Activated CD8-positive, alpha-beta T cell treated with anti-CD3 and anti-CD28 coated beads for 36 hours (primary cell): ENCODE results near the gene EYS. TPM values are rescaled to one million over a fixed set of nuclear protein-coding genes. Genes with fewer than 3 reads are reported as not detected.
"Not testable (repeated sequence)": the region's sequence is repeated elsewhere in the genome, so short reads cannot be mapped to it uniquely, and the experiment has no call there.

Experiments used
- ATAC-seq: fragments of 200-7000 bp; cut with Tn5 transposase; one replicate; pipeline ENCODE4 v1.10.0; 2021; ENCODE audit warnings: mild to moderate bottlenecking, moderate library complexity
- CTCF ChIA-PET: fragments of 350-600 bp; sonication (Branson Sonifier 250); formaldehyde crosslinking; loops from one replicate; lab custom pipeline; 2021; ENCODE audit warnings: antibody characterized with exemption; lab: Charles Lee
- POLR2A ChIA-PET: fragments of 350-600 bp; sonication (Branson Sonifier 250); formaldehyde crosslinking; loops from one replicate; lab custom pipeline; 2021; ENCODE audit warnings: antibody characterized with exemption; lab: Charles Lee
- DNase-seq: peaks from one replicate; pipeline ENCODE4 v3.0.0-alpha.2; 2020
- H3K27ac Mint-ChIP-seq: one replicate; pipeline ENCODE4 v1.8.0; 2021; ENCODE audit warnings: mild to moderate bottlenecking, mixed read lengths
- H3K27me3 Mint-ChIP-seq: one replicate; pipeline ENCODE4 v1.8.0; 2021; ENCODE audit warnings: mixed read lengths
- H3K36me3 Mint-ChIP-seq: one replicate; pipeline ENCODE4 v1.8.0; 2021; ENCODE audit warnings: low read depth, mixed read lengths
- H3K4me1 Mint-ChIP-seq: one replicate; pipeline ENCODE4 v1.8.0; 2021; ENCODE audit warnings: low read depth, mixed read lengths
- H3K4me3 Mint-ChIP-seq: one replicate; pipeline ENCODE4 v1.8.0; 2021; ENCODE audit warnings: mild to moderate bottlenecking, moderate library complexity, mixed read lengths
- H3K9me3 Mint-ChIP-seq: one replicate; pipeline ENCODE4 v1.8.0; 2021; ENCODE audit warnings: mixed read lengths
- intact Hi-C: fragments of 100-400 bp; cut with micrococcal nuclease; formaldehyde crosslinking; loops from one replicate; pipeline ENCODE4 v1.10.0; 2022
- total RNA-seq, 2 experiments: library from RNA; stranded (reverse); gene quantifications; one replicate each; pipeline ENCODE4 v1.2.3, GENCODE V29; 2021
- TF ChIP-seq, protein P1 (sequence below): fragments of 200-600 bp; IDR thresholded peaks from one replicate; pipeline ENCODE4 v1.8.0; 2022; ENCODE audit warnings: antibody characterized with exemption, mild to moderate bottlenecking

The EYS gene
- total RNA-seq, 2 experiments from 2014 or later: not detected

DNA sequence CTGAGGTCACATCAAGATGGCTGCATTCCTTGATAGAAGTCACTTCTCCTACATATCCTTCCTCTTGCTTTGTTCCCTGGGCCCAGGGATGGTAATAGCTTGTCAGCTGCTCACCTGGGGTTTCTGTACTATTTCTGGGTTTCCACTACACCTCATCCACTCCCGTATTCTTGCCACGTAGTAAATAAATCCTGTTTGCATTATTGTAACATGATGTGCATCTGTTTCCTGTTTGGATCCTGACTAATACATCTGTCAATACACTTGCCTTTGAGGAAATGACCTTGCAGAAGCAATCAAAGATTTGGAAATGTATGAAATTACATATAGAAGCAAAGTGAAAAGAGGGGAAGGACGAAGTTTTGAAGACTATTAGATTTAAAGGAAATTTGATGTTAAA lies 1452.5 kb downstream of the EYS start:
- TF ChIP-seq, protein P1, sequence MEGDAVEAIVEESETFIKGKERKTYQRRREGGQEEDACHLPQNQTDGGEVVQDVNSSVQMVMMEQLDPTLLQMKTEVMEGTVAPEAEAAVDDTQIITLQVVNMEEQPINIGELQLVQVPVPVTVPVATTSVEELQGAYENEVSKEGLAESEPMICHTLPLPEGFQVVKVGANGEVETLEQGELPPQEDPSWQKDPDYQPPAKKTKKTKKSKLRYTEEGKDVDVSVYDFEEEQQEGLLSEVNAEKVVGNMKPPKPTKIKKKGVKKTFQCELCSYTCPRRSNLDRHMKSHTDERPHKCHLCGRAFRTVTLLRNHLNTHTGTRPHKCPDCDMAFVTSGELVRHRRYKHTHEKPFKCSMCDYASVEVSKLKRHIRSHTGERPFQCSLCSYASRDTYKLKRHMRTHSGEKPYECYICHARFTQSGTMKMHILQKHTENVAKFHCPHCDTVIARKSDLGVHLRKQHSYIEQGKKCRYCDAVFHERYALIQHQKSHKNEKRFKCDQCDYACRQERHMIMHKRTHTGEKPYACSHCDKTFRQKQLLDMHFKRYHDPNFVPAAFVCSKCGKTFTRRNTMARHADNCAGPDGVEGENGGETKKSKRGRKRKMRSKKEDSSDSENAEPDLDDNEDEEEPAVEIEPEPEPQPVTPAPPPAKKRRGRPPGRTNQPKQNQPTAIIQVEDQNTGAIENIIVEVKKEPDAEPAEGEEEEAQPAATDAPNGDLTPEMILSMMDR: no peak
- ChIA-PET POLR2A (no interaction called here), CTCF (no interaction called here)
- DNase-seq (no peak), ATAC-seq (no peak)
- Mint-ChIP-seq H3K4me3 (no peak overlapping the region), H3K4me1 (no peaks in the 10 kb centered on the region), H3K36me3 (no peaks in the 10 kb centered on the region), H3K9me3 (no peaks in the 10 kb centered on the region), H3K27me3 (no peaks in the 10 kb centered on the region), H3K27ac (no peak overlapping the region)
- intact Hi-C loops: no loop called here

DNA sequence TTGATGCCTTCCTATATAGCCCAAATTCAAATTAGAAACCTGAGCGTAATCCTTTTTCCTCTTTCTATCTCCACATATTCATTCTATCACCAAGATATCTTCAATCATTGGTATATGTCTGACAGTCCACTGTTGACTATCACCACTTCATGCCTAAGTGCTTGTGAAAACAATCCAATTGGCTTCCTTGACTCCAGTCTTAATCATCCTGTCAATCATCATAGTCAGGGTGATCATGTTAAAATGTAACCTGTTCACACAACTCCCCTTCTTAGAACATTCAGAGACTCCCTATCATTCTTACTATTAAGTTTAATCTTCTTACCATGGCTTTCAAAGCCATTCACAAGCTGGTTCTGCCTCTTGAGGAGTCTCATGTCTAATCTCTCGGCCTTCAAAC lies 1454.8 kb downstream of the EYS start:
- ATAC-seq: no peak
- intact Hi-C loops: no loop called here
- Mint-ChIP-seq H3K4me1 (no peaks in the 10 kb centered on the region), H3K9me3 (no peaks in the 10 kb centered on the region), H3K27me3 (no peaks in the 10 kb centered on the region), H3K27ac (no peak overlapping the region), H3K4me3 (no peak overlapping the region), H3K36me3 (no peaks in the 10 kb centered on the region)
- CTCF ChIA-PET: no interaction called here
- TF ChIP-seq, protein P1: no peak
- DNase-seq: no peak
- POLR2A ChIA-PET: no interaction called here

DNA sequence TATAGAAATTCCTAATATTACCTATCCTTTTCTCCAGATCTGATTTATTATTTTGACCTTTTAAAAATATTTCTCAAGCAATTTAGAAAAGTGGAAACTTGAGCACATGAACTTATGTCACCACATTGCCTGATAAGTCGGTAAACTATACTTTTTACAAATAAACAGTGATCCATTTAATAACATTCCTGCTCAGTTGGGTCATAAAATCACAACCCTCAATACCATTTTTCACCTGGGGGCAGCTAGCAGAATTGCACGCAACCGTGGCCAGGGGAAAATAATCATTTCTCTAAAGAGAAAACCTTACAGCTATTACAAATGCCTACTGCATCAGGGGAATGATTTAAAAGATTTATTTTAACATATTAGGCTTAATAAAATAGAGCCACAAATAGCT lies 1456.9 kb downstream of the EYS start:
- DNase-seq: no peak
- Mint-ChIP-seq H3K4me1 (no peaks in the 10 kb centered on the region), H3K9me3 (no peaks in the 10 kb centered on the region), H3K36me3 (no peaks in the 10 kb centered on the region), H3K4me3 (no peak overlapping the region), H3K27ac (no peak overlapping the region), H3K27me3 (no peaks in the 10 kb centered on the region)
- ChIA-PET POLR2A (no interaction called here), CTCF (no interaction called here)
- ATAC-seq: no peak
- TF ChIP-seq, protein P1: no peak
- intact Hi-C loops: no loop called here

DNA sequence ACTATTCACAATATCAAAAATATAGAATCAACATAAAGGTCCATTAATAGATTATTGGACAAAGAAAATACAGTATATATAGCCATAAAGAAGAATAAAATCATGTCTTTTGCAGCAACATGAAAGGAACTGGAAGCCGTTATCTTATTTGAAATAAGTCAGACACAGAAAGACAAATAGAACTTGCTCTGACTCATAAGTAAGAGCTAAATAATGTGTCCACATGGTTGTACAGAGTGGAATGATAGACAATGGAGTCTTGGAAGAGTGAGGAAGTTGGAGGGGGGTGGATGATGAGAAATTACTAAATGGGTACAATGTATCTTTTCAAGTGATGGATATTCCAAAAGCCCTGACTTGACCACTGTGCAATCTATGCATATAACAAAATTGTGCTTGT lies 1457.9 kb downstream of the EYS start:
- no peaks in the 10 kb centered on the region for H3K4me1 Mint-ChIP-seq
- DNase-seq (no peak), ATAC-seq (no peak)
- H3K27me3 Mint-ChIP-seq: no peaks in the 10 kb centered on the region
- ChIA-PET POLR2A (no interaction called here), CTCF (no interaction called here)
- H3K4me3 Mint-ChIP-seq: no peak overlapping the region
- intact Hi-C loops: no loop called here
- H3K27ac Mint-ChIP-seq: no peak overlapping the region
- no peaks in the 10 kb centered on the region for H3K9me3 Mint-ChIP-seq
- TF ChIP-seq, protein P1: no peak
- H3K36me3 Mint-ChIP-seq: no peaks in the 10 kb centered on the region

DNA sequence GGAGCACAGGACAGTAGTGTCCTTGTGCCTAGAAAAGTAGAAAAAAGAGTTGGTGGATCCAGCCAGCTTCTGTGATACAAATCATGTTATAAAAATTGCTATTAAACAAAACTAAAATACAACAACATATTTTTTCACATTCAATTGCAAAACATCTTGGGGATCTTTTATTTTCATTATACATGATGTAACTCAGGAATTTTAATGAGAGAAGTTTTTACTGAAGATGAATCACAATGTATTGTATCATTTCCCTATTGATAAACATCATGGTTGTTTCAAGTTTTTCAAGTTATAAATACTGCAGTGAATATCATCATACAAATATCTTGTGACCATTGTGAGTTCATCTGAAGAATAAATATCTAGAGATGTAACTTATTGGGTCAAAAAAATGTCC lies 1463.4 kb downstream of the EYS start:
- Mint-ChIP-seq H3K4me3 (no peak overlapping the region), H3K4me1 (no peaks in the 10 kb centered on the region), H3K36me3 (no peaks in the 10 kb centered on the region), H3K27ac (no peak overlapping the region), H3K9me3 (peaks cover 17% of the 10 kb centered on the region), H3K27me3 (no peaks in the 10 kb centered on the region)
- DNase-seq (no peak), ATAC-seq (no peak)
- intact Hi-C loops: no loop called here
- TF ChIP-seq, protein P1: no peak
- ChIA-PET POLR2A (no interaction called here), CTCF (no interaction called here)

DNA sequence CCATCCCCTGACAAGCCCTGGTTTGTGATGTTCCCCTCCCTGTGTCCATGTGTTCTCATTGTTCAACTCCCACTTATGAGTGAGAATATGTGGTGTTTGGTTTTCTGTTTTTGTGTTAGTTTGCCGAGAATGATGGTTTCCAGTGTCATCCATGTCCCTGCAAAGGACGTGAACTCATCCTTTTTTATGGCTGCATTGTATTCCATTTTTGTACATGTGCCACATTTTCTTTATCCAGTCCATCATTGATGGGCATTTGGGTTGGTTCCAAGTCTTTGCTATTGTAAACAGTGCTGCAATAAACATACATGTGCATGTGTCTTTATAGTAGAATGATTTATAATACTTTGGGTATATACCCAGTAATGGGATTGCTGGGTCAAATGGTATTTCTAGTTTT lies 1468.1 kb downstream of the EYS start:
- H3K27ac Mint-ChIP-seq, DNase-seq, H3K27me3 Mint-ChIP-seq, H3K36me3 Mint-ChIP-seq, CTCF ChIA-PET, POLR2A ChIA-PET, H3K4me1 Mint-ChIP-seq, ATAC-seq, H3K4me3 Mint-ChIP-seq, intact Hi-C loops: not testable (repeated sequence)
- H3K9me3 Mint-ChIP-seq: peaks cover 19% of the 10 kb centered on the region
